GM18858 (cell line): ENCODE results near the gene ZNF845.
A peak's percentile ranks its signal among the peaks of the same experiment; 100 is the strongest.
"Not testable (repeated sequence)": the region's sequence is repeated elsewhere in the genome, so short reads cannot be mapped to it uniquely, and the experiment has no call there.

Experiments
- ATAC-seq: cut with Tn5 transposase; IDR thresholded peaks from one replicate; pipeline ENCODE4 v1.9.1; 2021; ENCODE audit not compliant: unreplicated experiment

ZNF845 gene

GRCh38 chr19:53374743-53375142, 41.2 kb downstream of the ZNF845 start:
- no peak for ATAC-seq

DNA sequence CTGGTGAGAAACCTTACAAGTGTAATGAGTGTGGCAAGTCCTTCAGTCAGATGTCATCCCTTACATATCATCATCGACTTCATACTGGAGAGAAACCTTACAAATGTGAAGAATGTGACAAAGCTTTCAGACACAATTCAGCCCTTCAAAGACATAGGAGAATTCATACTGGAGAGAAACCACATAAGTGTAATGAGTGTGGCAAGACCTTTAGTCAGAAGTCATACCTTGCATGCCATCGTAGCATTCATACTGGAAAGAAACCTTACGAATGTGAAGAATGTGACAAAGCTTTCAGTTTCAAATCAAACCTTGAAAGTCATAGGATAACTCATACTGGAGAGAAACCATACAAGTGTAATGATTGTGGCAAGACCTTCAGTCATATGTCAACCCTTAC, 47.8 kb downstream of the ZNF845 start:
- no peak for ATAC-seq

DNA sequence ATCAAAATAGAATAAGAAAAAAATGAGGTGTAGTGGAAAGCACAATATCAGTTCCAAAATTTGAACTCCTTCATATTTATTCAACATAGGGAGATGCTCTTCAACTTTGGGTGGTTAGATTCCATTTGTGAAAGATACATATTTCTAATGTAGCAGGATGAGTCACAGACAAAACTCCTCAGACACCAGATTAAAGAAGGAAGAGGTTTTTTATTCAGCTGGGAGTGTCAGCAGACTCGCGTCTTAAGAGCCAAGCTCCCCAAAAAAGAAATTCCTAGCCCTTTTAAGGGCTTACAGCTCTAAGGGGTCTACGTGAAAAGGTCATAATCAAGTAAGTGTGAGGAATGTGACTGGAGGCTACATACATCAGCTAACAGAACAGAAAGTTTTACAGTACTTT, 54.6 kb downstream of the ZNF845 start:
- no peak for ATAC-seq

GRCh38 chr19:53388904-53389303, 55.4 kb downstream of the ZNF845 start:
- ATAC-seq = no peak

GRCh38 chr19:53389571-53389970, 56.0 kb downstream of the ZNF845 start:
- no peak for ATAC-seq

GRCh38 chr19:53389978-53390377, 56.4 kb downstream of the ZNF845 start:
- no peak for ATAC-seq

GRCh38 chr19:53394522-53394973, 61.0 kb downstream of the ZNF845 start:
- ATAC-seq = no peak

DNA sequence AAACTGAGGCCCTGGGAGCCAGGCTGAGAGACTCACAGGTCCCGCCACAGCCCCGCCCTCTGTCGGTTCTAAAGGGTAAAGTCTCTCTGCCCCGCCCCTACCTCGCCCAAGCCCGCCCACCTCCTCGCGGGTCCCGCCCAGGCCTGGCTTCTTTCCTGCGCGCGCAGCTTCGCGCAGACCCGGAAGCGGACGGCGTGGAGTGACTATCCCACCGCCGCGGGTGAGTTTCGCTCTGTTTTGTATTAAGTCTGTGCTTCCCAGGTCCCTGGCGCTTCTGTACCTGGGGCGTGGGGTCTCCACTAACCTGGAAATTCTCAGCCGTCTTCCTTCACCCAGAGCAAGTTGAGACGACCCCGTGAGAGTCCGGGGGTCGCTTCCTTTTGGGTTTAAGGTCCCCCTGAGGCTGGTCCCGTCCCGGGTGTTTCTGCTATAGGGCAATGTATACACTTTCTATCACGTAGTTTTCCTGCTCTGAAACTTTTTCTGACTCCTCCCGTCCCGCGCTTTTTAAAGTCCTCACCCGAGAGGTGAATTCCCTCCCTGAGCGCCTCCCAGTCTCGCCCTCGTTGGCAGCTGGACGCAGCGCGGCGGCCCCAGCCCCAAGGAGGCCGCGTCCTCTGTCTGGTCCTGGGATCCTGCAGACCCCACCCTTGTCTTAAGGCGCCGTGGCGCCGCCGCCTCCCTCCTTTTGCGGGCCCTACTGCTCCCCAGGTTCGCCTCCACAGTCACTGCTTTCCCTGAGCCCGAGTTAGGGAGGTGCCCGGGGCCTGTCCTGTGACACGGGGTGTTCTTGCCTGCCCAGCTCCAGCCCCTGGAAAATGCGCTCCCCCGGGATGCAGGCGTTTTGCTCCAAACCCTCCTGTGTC, 61.7 kb downstream of the ZNF845 start, which contains the start of gene ZNF765:
TSS of gene ZNF765 (plus strand) at position 176 of the 866 bp plus-strand sequence. CDS start 2,867 bp downstream, outside the sequence.
- ATAC-seq = peak; percentile 58

GRCh38 chr19:53395840-53396524, 62.4 kb downstream of the ZNF845 start:
- ATAC-seq = not testable (repeated sequence)

DNA sequence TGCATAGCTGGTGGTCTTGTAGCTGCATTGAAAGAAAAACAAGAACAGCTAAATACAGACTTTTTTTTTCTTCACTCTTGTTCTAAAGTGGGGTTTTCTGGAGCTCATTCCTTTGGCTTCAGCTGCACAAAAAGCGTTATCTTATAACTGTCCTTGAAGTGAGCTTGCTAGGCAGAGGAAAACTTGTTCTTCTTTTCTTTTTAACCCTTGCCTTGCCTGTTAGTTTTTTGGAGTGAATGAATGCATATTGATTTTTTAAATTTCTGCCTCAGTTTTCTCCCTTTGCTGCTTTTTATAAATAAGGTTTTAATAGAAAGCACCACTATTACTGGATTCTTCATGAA, 62.9 kb downstream of the ZNF845 start:
- no peak for ATAC-seq

DNA sequence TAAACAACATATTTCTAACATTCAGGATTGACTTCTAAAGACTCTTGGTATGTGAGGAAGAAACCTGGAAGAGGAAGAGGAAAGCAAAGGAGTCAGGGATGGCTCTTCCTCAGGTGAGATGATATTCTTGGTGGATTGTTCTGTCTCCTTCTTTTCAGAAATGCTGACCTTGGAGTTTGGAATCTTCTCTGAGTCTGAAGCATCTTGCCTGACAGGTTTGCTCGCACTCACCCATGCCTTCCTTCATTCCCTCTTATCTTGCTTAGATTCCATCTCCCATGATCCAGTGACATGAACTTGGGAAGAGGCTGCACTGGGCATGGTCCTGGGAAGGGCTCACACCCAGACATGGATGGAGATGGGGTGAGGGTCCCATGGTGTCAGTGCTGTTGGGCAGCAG, 64.4 kb downstream of the ZNF845 start:
- not testable (repeated sequence) for ATAC-seq
